ENCODE results near the gene IL20RB.

GRCh38 chr3:136979204-136979603, 21.4 kb downstream of the IL20RB start:
- no peak for TF ChIP-seq CTCF (IDR thresholded peaks at IDR 0.05; ENCODE audit: low read depth, low read length, missing input control)
- TF ChIP-seq RAD21 (IDR thresholded peaks at IDR 0.05): no peak
- TF ChIP-seq REST (IDR thresholded peaks at IDR 0.05): no peak
- no peak for TF ChIP-seq GABPA (IDR thresholded peaks at IDR 0.05 in 1 of 2, conservative IDR thresholded peaks at IDR 0.05 in 1 of 2)
- TF ChIP-seq MAX (IDR thresholded peaks at IDR 0.05): no peak
- TF ChIP-seq TAF1 (conservative IDR thresholded peaks at IDR 0.05): no peak
- no peak for TF ChIP-seq NR2F2 (IDR thresholded peaks at IDR 0.05)
- TF ChIP-seq ATF3 (IDR thresholded peaks at IDR 0.05): no peak
- TF ChIP-seq SP1 (IDR thresholded peaks at IDR 0.05): no peak
- no peak for TF ChIP-seq RXRA (IDR thresholded peaks at IDR 0.05)
